ENCODE results near the gene NT5M. TPM values are rescaled to one million over a fixed set of nuclear protein-coding genes. Genes with fewer than 3 reads are reported as not detected.

The NT5M gene
- total RNA-seq, 1 donor from 2014 or later, result 0.93 TPM

GRCh38 chr17:17370711-17371110 is 67.5 kb downstream of the NT5M start:
- DNase-seq (no peak), ATAC-seq (ENCODE audit: low read depth) (no peak)
- no peaks in the 10 kb centered on the region for H3K4me1 Mint-ChIP-seq
- no peaks in the 10 kb centered on the region for H3K9me3 Mint-ChIP-seq
- ChIA-PET POLR2A (no interaction called here), CTCF (no interaction called here)
- no peak overlapping the region for H3K27ac Mint-ChIP-seq
- H3K4me3 Mint-ChIP-seq, result no peak overlapping the region
- TF ChIP-seq CTCF (IDR thresholded peaks at IDR 0.05), result no peak
- no peaks in the 10 kb centered on the region for H3K36me3 Mint-ChIP-seq (ENCODE audit: low read depth)
- intact Hi-C loops (cut with micrococcal nuclease), result no loop called here
- H3K27me3 Mint-ChIP-seq, result peaks cover 8% of the 10 kb centered on the region

GRCh38 chr17:17372856-17373520 is 69.8 kb downstream of the NT5M start:
- Mint-ChIP-seq H3K9me3 (no peaks in the 10 kb centered on the region), H3K27me3 (no peaks in the 10 kb centered on the region), H3K36me3 (ENCODE audit: low read depth) (no peaks in the 10 kb centered on the region), H3K27ac (no peak overlapping the region), H3K4me1 (no peaks in the 10 kb centered on the region), H3K4me3 (no peak overlapping the region)
- no peak for DNase-seq
- intact Hi-C loops (cut with micrococcal nuclease), result no loop called here
- no peak for TF ChIP-seq CTCF (IDR thresholded peaks at IDR 0.05)
- POLR2A ChIA-PET, result no interaction called here
- ATAC-seq (ENCODE audit: low read depth), result no peak
- CTCF ChIA-PET, result no interaction called here

- ATAC-seq (ENCODE audit: low read depth), result no peak
- Mint-ChIP-seq H3K9me3 (no peaks in the 10 kb centered on the region), H3K27me3 (peaks cover 3% of the 10 kb centered on the region), H3K4me3 (no peak overlapping the region), H3K4me1 (no peaks in the 10 kb centered on the region), H3K27ac (no peak overlapping the region), H3K36me3 (ENCODE audit: low read depth) (no peaks in the 10 kb centered on the region)
- POLR2A ChIA-PET, result no interaction called here
- TF ChIP-seq CTCF (IDR thresholded peaks at IDR 0.05), result no peak
- intact Hi-C loops (cut with micrococcal nuclease), result no loop called here
- DNase-seq, result no peak
- CTCF ChIA-PET, result no interaction called here
These were observed 72.7 kb downstream of the NT5M start for GRCh38 chr17:17375841-17376240.

GRCh38 chr17:17376362-17376761 is 73.2 kb downstream of the NT5M start:
- CTCF ChIA-PET, result no interaction called here
- H3K27me3 Mint-ChIP-seq, result peaks cover 3% of the 10 kb centered on the region
- no peak for ATAC-seq (ENCODE audit: low read depth)
- H3K4me1 Mint-ChIP-seq, result no peaks in the 10 kb centered on the region
- H3K27ac Mint-ChIP-seq, result no peak overlapping the region
- no peaks in the 10 kb centered on the region for H3K36me3 Mint-ChIP-seq (ENCODE audit: low read depth)
- H3K4me3 Mint-ChIP-seq, result no peak overlapping the region
- no peak for DNase-seq
- POLR2A ChIA-PET, result no interaction called here
- no peaks in the 10 kb centered on the region for H3K9me3 Mint-ChIP-seq
- intact Hi-C loops (cut with micrococcal nuclease), result no loop called here
- TF ChIP-seq CTCF (IDR thresholded peaks at IDR 0.05), result no peak

GRCh38 chr17:17377071-17377967 is 74.1 kb downstream of the NT5M start:
- Mint-ChIP-seq H3K36me3 (ENCODE audit: low read depth) (no peaks in the 10 kb centered on the region), H3K27me3 (peaks cover 7% of the 10 kb centered on the region), H3K4me1 (no peaks in the 10 kb centered on the region), H3K4me3 (no peak overlapping the region), H3K27ac (no peak overlapping the region), H3K9me3 (no peaks in the 10 kb centered on the region)
- TF ChIP-seq CTCF (IDR thresholded peaks at IDR 0.05), result no peak
- ATAC-seq (ENCODE audit: low read depth) (no peak), DNase-seq (no peak)
- ChIA-PET POLR2A (no interaction called here), CTCF (no interaction called here)
- intact Hi-C loops (cut with micrococcal nuclease), result no loop called here

Data from activated B cell treated with CpG ODN at 0.5 μM for 24 hours (primary cell).